Activated naive CD4-positive, alpha-beta T cell treated with anti-CD3 and anti-CD28 coated beads, Interleukin-2, amount 50 U/mL, for 72 hours (primary cell): Measurements from ENCODE around the gene RNF227. TPM values are rescaled to one million over a fixed set of nuclear protein-coding genes. Genes with fewer than 3 reads are reported as not detected.

ENCODE experiments used
- total RNA-seq, 2 donors: library from RNA; stranded (reverse); gene quantifications; one replicate each; pipeline ENCODE4 v1.2.3, GENCODE V29; 2022

Gene RNF227
- total RNA-seq, 2 donors from 2014 or later = 4.8 to 5.3 TPM

Other genes starting within 250 kb of the RNF227 start
- gene TP53, start 228.8 kb downstream of the RNF227 start, total RNA-seq = 100 to 1,000 TPM in 1 of 2 donors, 10 to 100 TPM in 1; 78.4 to 147 TPM
- 10 to 100 TPM; 16.4 to 23.5 TPM for gene WRAP53, start 227.8 kb downstream of the RNF227 start, total RNA-seq
- not detected for gene EFNB3, start 211.1 kb downstream of the RNF227 start, total RNA-seq
- under 1 TPM; 0.05 to 0.19 TPM for gene DNAH2, start 198.5 kb downstream of the RNF227 start, total RNA-seq
- 10 to 100 TPM; 34.9 to 41.2 TPM for gene KDM6B, start 82.1 kb downstream of the RNF227 start, total RNA-seq
- 1 to 10 TPM; 1.3 to 1.8 TPM for gene TMEM88, start 61.2 kb downstream of the RNF227 start, total RNA-seq
- gene NAA38, start 58.7 kb downstream of the RNF227 start, total RNA-seq = 100 to 1,000 TPM in 1 of 2 donors, 10 to 100 TPM in 1; 91.4 to 103 TPM
- gene CYB5D1, start 58.3 kb downstream of the RNF227 start, total RNA-seq = 10 to 100 TPM in 1 of 2 donors, 1 to 10 TPM in 1; 8.0 to 20.2 TPM
- gene CHD3, start 27.5 kb downstream of the RNF227 start, total RNA-seq = 100 to 1,000 TPM; 182 to 212 TPM
- gene KCNAB3, start 13.6 kb upstream of the RNF227 start, total RNA-seq = 10 to 100 TPM in 1 of 2 donors, 1 to 10 TPM in 1; 5.4 to 10.9 TPM
- 100 to 1,000 TPM; 190 to 195 TPM for gene TRAPPC1, start 15.7 kb upstream of the RNF227 start, total RNA-seq
- 100 to 1,000 TPM in 1 of 2 donors, 10 to 100 TPM in 1; 73.3 to 147 TPM for gene CNTROB, start 15.9 kb upstream of the RNF227 start, total RNA-seq
- under 1 TPM in 1 of 2 donors, not detected in 1; 0.19 TPM for gene GUCY2D, start 86.3 kb upstream of the RNF227 start, total RNA-seq
- gene ALOX15B, start 122.8 kb upstream of the RNF227 start, total RNA-seq = not detected
- gene ALOX12B, start 171.4 kb upstream of the RNF227 start, total RNA-seq = 1 to 10 TPM; 1.5 to 3.2 TPM
- under 1 TPM in 1 of 2 donors, not detected in 1; 0.23 TPM for gene ALOXE3, start 202.2 kb upstream of the RNF227 start, total RNA-seq
- 10 to 100 TPM in 1 of 2 donors, 1 to 10 TPM in 1; 7.5 to 10.7 TPM for gene HES7, start 207.8 kb upstream of the RNF227 start, total RNA-seq
- 100 to 1,000 TPM in 1 of 2 donors, 10 to 100 TPM in 1; 80.9 to 294 TPM for gene PER1, start 236.1 kb upstream of the RNF227 start, total RNA-seq
- gene VAMP2, start 246.7 kb upstream of the RNF227 start, total RNA-seq = 10 to 100 TPM; 43.6 to 85.6 TPM